Measurements from ENCODE around the gene CFAP161. TPM values are rescaled to one million over a fixed set of nuclear protein-coding genes. Genes with fewer than 3 reads are reported as not detected.
"Not testable (repeated sequence)": the region's sequence is repeated elsewhere in the genome, so short reads cannot be mapped to it uniquely, and the experiment has no call there.

The CFAP161 gene
- total RNA-seq, 1 donor from 2014 or later, result not detected

DNA sequence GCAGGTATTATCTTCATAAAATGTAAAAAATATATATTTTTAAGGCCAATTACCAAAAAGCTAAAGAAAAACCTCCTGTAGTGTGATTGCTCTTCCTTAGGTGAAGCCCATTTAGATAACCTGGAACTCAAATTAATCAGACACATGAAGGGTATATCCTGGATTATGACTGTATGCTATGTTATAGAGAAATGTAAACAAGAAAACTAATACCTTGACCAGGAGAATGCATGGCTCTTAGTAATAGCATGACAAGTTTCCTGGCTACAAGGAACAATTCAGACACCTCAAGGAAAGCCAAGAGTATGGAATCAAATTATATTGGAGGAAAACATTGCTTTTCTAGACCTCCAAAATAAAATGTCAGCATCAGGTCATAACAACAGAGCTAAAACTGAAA is 14.0 kb upstream of the CFAP161 start:
- H3K27ac Mint-ChIP-seq (ENCODE audit: unreplicated experiment), result no peak overlapping the region
- no peaks in the 10 kb centered on the region for H3K4me1 Mint-ChIP-seq
- no peak for DNase-seq (ENCODE audit: low read depth, low spot score)
- peaks cover 4% of the 10 kb centered on the region for H3K36me3 Mint-ChIP-seq (ENCODE audit: low read depth)
- TF ChIP-seq, protein P1, sequence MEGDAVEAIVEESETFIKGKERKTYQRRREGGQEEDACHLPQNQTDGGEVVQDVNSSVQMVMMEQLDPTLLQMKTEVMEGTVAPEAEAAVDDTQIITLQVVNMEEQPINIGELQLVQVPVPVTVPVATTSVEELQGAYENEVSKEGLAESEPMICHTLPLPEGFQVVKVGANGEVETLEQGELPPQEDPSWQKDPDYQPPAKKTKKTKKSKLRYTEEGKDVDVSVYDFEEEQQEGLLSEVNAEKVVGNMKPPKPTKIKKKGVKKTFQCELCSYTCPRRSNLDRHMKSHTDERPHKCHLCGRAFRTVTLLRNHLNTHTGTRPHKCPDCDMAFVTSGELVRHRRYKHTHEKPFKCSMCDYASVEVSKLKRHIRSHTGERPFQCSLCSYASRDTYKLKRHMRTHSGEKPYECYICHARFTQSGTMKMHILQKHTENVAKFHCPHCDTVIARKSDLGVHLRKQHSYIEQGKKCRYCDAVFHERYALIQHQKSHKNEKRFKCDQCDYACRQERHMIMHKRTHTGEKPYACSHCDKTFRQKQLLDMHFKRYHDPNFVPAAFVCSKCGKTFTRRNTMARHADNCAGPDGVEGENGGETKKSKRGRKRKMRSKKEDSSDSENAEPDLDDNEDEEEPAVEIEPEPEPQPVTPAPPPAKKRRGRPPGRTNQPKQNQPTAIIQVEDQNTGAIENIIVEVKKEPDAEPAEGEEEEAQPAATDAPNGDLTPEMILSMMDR (conservative IDR thresholded peaks at IDR 0.05), result no peak
- peaks cover 16% of the 10 kb centered on the region for H3K9me3 Mint-ChIP-seq
- H3K27me3 Mint-ChIP-seq (ENCODE audit: low read depth), result peaks cover 38% of the 10 kb centered on the region
- no peak overlapping the region for H3K4me3 Mint-ChIP-seq

DNA sequence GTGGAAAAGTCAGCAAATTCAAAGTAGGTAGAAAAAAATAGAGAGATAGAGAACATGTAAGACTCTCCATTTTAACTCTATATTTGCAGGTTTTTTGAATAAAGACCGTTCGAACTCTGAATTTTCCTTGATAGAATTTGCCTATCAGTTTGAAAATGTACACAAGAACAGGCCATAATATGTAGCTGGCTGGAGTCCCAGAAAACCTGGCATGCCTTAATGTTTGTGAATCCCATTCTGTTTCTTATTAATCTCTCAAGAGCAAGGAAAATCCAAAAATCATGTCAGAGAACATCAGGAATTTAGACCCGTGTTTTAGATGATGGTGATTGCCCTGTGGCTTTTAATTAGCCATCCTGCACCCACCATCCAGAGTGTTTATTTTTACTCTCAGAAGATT is 7.2 kb upstream of the CFAP161 start:
- Mint-ChIP-seq H3K4me3 (no peak overlapping the region), H3K27ac (ENCODE audit: unreplicated experiment) (no peak overlapping the region), H3K9me3 (peaks cover 14% of the 10 kb centered on the region), H3K27me3 (ENCODE audit: low read depth) (peaks cover 59% of the 10 kb centered on the region), H3K4me1 (no peaks in the 10 kb centered on the region), H3K36me3 (ENCODE audit: low read depth) (no peaks in the 10 kb centered on the region)
- TF ChIP-seq, protein P1 (conservative IDR thresholded peaks at IDR 0.05), result no peak
- no peak for DNase-seq (ENCODE audit: low read depth, low spot score)

DNA sequence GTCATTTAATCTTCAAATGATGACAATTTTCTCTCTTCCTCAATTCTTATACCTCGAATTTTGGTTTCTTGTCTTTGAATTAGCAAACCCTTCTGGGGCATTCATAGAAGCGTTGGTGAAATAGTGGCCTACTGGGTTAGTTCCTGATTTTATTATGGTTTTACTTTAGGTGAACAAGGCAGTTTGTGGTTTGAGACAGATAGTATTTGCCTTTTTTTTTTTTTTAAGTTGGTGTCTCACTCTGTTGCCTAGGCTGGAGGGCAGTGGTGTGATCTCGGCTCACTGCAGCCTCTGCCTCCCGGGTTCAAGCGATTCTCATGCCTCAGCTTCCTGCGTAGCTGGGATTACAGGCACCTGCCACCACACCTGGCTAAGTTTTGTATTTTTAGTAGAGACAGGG is 7.4 kb downstream of the CFAP161 start:
- H3K4me3 Mint-ChIP-seq; H3K36me3 Mint-ChIP-seq (ENCODE audit: low read depth); H3K27ac Mint-ChIP-seq (ENCODE audit: unreplicated experiment); H3K9me3 Mint-ChIP-seq; DNase-seq (ENCODE audit: low read depth, low spot score); H3K4me1 Mint-ChIP-seq: not testable (repeated sequence)
- peaks cover 60% of the 10 kb centered on the region for H3K27me3 Mint-ChIP-seq (ENCODE audit: low read depth)

DNA sequence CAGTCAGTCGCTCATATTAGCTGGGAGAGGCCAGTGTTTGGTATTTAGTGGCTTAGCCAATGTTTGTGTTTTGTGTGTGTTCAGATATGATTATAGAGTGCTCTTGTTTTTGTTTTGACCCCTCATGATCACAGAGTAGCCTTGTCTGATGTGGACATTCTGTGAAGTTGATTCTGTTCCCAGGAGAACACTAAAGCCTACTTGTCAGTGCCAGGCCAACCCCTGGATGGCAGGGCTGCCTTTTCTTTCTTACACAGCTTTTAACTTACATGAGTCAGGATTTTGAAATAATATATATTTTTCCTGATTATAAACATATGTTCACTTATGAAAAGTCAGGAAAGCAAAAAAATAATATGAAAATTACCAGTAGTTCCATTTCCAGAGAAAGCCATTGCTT is 11.9 kb downstream of the CFAP161 start:
- no peak overlapping the region for H3K27ac Mint-ChIP-seq (ENCODE audit: unreplicated experiment)
- H3K4me1 Mint-ChIP-seq, result no peaks in the 10 kb centered on the region
- H3K9me3 Mint-ChIP-seq, result no peaks in the 10 kb centered on the region
- H3K36me3 Mint-ChIP-seq (ENCODE audit: low read depth), result no peaks in the 10 kb centered on the region
- DNase-seq (ENCODE audit: low read depth, low spot score), result no peak
- peaks cover 20% of the 10 kb centered on the region for H3K27me3 Mint-ChIP-seq (ENCODE audit: low read depth)
- no peak overlapping the region for H3K4me3 Mint-ChIP-seq
- TF ChIP-seq, protein P1 (conservative IDR thresholded peaks at IDR 0.05), result no peak

DNA sequence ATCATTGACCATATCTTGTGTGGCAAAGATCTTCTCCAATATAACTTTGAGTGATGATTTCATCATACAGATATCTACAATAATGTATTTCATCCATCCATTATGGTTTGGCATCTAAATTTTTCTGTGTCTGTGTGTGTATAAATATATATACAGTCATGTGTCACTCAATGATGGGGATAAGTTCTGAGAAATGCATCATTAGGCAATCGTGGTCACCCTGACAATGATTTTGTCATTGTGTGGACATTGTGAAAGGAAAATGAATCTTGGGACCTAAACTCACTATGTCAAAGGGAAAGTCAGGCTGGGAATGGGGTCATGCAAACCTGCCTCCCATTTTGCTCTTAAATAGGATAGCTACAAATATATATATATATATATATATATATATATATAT is 12.4 kb downstream of the CFAP161 start:
- Mint-ChIP-seq H3K9me3 (no peaks in the 10 kb centered on the region), H3K4me1 (no peaks in the 10 kb centered on the region), H3K27me3 (ENCODE audit: low read depth) (peaks cover 16% of the 10 kb centered on the region), H3K36me3 (ENCODE audit: low read depth) (no peaks in the 10 kb centered on the region), H3K4me3 (no peak overlapping the region), H3K27ac (ENCODE audit: unreplicated experiment) (no peak overlapping the region)
- TF ChIP-seq, protein P1 (conservative IDR thresholded peaks at IDR 0.05), result no peak
- DNase-seq (ENCODE audit: low read depth, low spot score), result no peak

DNA sequence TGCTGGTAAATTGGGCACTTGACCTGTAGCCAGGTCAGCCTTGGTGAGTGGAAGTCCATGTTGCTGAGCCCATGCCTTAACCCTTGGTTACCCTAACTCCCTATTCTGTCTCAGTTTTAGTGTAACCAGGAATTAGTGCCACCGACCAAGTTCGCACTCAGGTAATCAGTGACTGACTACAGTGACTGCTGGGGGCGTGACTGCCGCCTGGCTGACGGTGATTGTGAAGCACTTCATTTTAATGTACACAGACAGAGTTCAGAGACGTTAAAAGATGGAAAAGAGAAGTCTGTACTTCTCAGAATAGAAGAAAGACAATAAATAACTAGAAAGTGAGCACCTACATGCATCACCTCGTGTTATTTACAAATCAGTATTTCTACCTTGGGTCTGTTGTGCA is 17.3 kb downstream of the CFAP161 start:
- Mint-ChIP-seq H3K4me3 (no peak overlapping the region), H3K4me1 (no peaks in the 10 kb centered on the region), H3K27ac (ENCODE audit: unreplicated experiment) (no peak overlapping the region), H3K27me3 (ENCODE audit: low read depth) (no peaks in the 10 kb centered on the region), H3K9me3 (no peaks in the 10 kb centered on the region), H3K36me3 (ENCODE audit: low read depth) (no peaks in the 10 kb centered on the region)
- DNase-seq (ENCODE audit: low read depth, low spot score), result no peak
- TF ChIP-seq, protein P1 (conservative IDR thresholded peaks at IDR 0.05), result no peak
